Type B pancreatic cell (in vitro differentiated cells): ENCODE measurements around the gene PIEZO2. TPM values are rescaled to one million over a fixed set of nuclear protein-coding genes. Genes with fewer than 3 reads are reported as not detected.

Experiments used
- DNase-seq: peaks from one replicate; pipeline ENCODE4 v3.0.0; 2021; ENCODE audit warnings: mixed read lengths; ENCODE audit not compliant: unreplicated experiment; ENCODE audit errors: extremely low spot score
- H3K27ac Mint-ChIP-seq: 2 replicates; pipeline ENCODE4 v1.8.0; 2021; ENCODE audit warnings: mild to moderate bottlenecking, mixed read lengths
- H3K27me3 Mint-ChIP-seq: 2 replicates; pipeline ENCODE4 v1.8.0; 2021; ENCODE audit warnings: mixed read lengths
- H3K36me3 Mint-ChIP-seq: 2 replicates; pipeline ENCODE4 v1.8.0; 2021; ENCODE audit warnings: mixed read lengths
- H3K4me1 Mint-ChIP-seq: one replicate; pipeline ENCODE4 v1.8.0; 2021; ENCODE audit warnings: mixed read lengths; ENCODE audit not compliant: unreplicated experiment
- H3K4me3 Mint-ChIP-seq: 2 replicates; pipeline ENCODE4 v1.8.0; 2021; ENCODE audit warnings: mild to moderate bottlenecking, mixed read lengths
- H3K9me3 Mint-ChIP-seq: 2 replicates; pipeline ENCODE4 v1.8.0; 2021; ENCODE audit warnings: mixed read lengths
- CTCF ChIP-seq: fragments of 200-600 bp; sonication (generic); conservative IDR thresholded peaks from 2 replicates; pipeline ENCODE4 v1.5.0; 2021; ENCODE audit warnings: antibody characterized with exemption, mild to moderate bottlenecking
- total RNA-seq: library from RNA; stranded (reverse); gene quantifications from 2 replicates; pipeline ENCODE4 v1.2.1, GENCODE V29; 2021; ENCODE audit warnings: low replicate concordance

Gene PIEZO2
- total RNA-seq, 1 donor from 2014 or later = 38.8 TPM

- H3K4me1 Mint-ChIP-seq = peaks cover 14% of the 10 kb centered on the region
- no peak for DNase-seq
- no peaks in the 10 kb centered on the region for H3K27me3 Mint-ChIP-seq
- peaks cover 6% of the 10 kb centered on the region for H3K9me3 Mint-ChIP-seq
- H3K4me3 Mint-ChIP-seq = no peak overlapping the region
- peaks cover 6% of the 10 kb centered on the region for H3K36me3 Mint-ChIP-seq
- no peak overlapping the region for H3K27ac Mint-ChIP-seq
- TF ChIP-seq CTCF = no peak
Observed at GRCh38 chr18:11070593-11070992, 78.8 kb downstream of the PIEZO2 start.

GRCh38 chr18:11066038-11066437 is 83.3 kb downstream of the PIEZO2 start:
- Mint-ChIP-seq H3K9me3 (peaks cover 6% of the 10 kb centered on the region), H3K27ac (no peak overlapping the region), H3K27me3 (no peaks in the 10 kb centered on the region), H3K4me3 (no peak overlapping the region), H3K36me3 (peaks cover 7% of the 10 kb centered on the region), H3K4me1 (no peaks in the 10 kb centered on the region)
- no peak for DNase-seq
- TF ChIP-seq CTCF = no peak

GRCh38 chr18:11064727-11065460 is 84.5 kb downstream of the PIEZO2 start:
- H3K4me1 Mint-ChIP-seq = no peaks in the 10 kb centered on the region
- no peak overlapping the region for H3K4me3 Mint-ChIP-seq
- peaks cover 6% of the 10 kb centered on the region for H3K9me3 Mint-ChIP-seq
- no peak overlapping the region for H3K27ac Mint-ChIP-seq
- H3K36me3 Mint-ChIP-seq = peaks cover 7% of the 10 kb centered on the region
- no peak for DNase-seq
- no peak for TF ChIP-seq CTCF
- H3K27me3 Mint-ChIP-seq = no peaks in the 10 kb centered on the region

GRCh38 chr18:11064106-11064505 is 85.3 kb downstream of the PIEZO2 start:
- no peaks in the 10 kb centered on the region for H3K27me3 Mint-ChIP-seq
- no peak for TF ChIP-seq CTCF
- no peak for DNase-seq
- peaks cover 6% of the 10 kb centered on the region for H3K9me3 Mint-ChIP-seq
- H3K4me1 Mint-ChIP-seq = no peaks in the 10 kb centered on the region
- peaks cover 7% of the 10 kb centered on the region for H3K36me3 Mint-ChIP-seq
- H3K4me3 Mint-ChIP-seq = no peak overlapping the region
- no peak overlapping the region for H3K27ac Mint-ChIP-seq

GRCh38 chr18:11055721-11056120 is 93.6 kb downstream of the PIEZO2 start:
- TF ChIP-seq CTCF = no peak
- no peak for DNase-seq
- H3K27ac Mint-ChIP-seq = no peak overlapping the region
- peaks cover 4% of the 10 kb centered on the region for H3K36me3 Mint-ChIP-seq
- H3K27me3 Mint-ChIP-seq = no peaks in the 10 kb centered on the region
- no peaks in the 10 kb centered on the region for H3K9me3 Mint-ChIP-seq
- H3K4me1 Mint-ChIP-seq = peaks cover 11% of the 10 kb centered on the region
- H3K4me3 Mint-ChIP-seq = no peak overlapping the region

GRCh38 chr18:11054497-11054896 is 94.9 kb downstream of the PIEZO2 start:
- H3K27me3 Mint-ChIP-seq = no peaks in the 10 kb centered on the region
- H3K4me3 Mint-ChIP-seq = no peak overlapping the region
- H3K36me3 Mint-ChIP-seq = peaks cover 7% of the 10 kb centered on the region
- DNase-seq = no peak
- TF ChIP-seq CTCF = no peak
- H3K4me1 Mint-ChIP-seq = peaks cover 11% of the 10 kb centered on the region
- H3K9me3 Mint-ChIP-seq = no peaks in the 10 kb centered on the region
- no peak overlapping the region for H3K27ac Mint-ChIP-seq
